Measurements from ENCODE around the gene TWF1. TPM values are rescaled to one million over a fixed set of nuclear protein-coding genes. Genes with fewer than 3 reads are reported as not detected.

TWF1 gene
- total RNA-seq, 1 experiment from 2014 or later, result 107 TPM

DNA sequence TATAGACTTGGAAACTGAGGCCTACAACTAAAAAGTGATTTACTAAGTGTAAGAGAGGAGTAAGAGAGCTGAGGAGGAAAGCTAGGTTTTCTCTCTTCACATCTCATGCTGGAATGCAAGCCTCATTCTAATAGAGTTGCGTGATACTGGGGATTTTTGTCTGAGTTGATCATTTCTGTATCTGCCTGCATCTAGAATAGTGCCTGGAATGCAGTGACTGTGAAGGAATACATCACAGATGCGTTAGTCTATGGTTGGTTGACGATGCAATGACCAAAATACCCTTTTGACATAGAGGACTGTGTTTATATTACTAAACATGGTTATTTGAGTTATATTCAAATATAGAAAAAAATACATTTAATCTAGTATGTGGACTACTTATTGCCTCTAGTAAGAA lies 20.6 kb upstream of the TWF1 start:
- no peak for DNase-seq (ENCODE audit: low spot score)
- Histone ChIP-seq H3K27ac (ENCODE audit: low read depth, low read length, poor library complexity, severe bottlenecking) (no peak overlapping the region), H3K27me3 (replicated peaks; ENCODE audit: insufficient read depth, low read depth, low read length, poor library complexity) (no peaks in the 10 kb centered on the region), H3K9me3 (ENCODE audit: low read depth, low read length, poor library complexity, severe bottlenecking) (no peaks in the 10 kb centered on the region), H3K4me3 (ENCODE audit: low read depth, low read length, poor library complexity, severe bottlenecking) (no peak overlapping the region), H3K36me3 (ENCODE audit: insufficient read depth, low read length, poor library complexity, severe bottlenecking) (no peaks in the 10 kb centered on the region), H3K4me1 (ENCODE audit: insufficient read depth, low read length, poor library complexity, severe bottlenecking) (no peaks in the 10 kb centered on the region)
- CTCF ChIA-PET, result no interaction called here
- intact Hi-C loops (cut with micrococcal nuclease; ENCODE audit: unreplicated experiment), result no loop called here
- POLR2A ChIA-PET (ENCODE audit: low non-redundant PET), result interaction anchor here (0.5 kb wide), 1 partner anchor 18 kb away, joined by 7 read pairs; no protein-coding TSS in a partner anchor
- no TSS peak for BruUV-seq (replicated peaks)
- TF ChIP-seq, protein P1, sequence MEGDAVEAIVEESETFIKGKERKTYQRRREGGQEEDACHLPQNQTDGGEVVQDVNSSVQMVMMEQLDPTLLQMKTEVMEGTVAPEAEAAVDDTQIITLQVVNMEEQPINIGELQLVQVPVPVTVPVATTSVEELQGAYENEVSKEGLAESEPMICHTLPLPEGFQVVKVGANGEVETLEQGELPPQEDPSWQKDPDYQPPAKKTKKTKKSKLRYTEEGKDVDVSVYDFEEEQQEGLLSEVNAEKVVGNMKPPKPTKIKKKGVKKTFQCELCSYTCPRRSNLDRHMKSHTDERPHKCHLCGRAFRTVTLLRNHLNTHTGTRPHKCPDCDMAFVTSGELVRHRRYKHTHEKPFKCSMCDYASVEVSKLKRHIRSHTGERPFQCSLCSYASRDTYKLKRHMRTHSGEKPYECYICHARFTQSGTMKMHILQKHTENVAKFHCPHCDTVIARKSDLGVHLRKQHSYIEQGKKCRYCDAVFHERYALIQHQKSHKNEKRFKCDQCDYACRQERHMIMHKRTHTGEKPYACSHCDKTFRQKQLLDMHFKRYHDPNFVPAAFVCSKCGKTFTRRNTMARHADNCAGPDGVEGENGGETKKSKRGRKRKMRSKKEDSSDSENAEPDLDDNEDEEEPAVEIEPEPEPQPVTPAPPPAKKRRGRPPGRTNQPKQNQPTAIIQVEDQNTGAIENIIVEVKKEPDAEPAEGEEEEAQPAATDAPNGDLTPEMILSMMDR (conservative IDR thresholded peaks at IDR 0.05; ENCODE audit: low read depth, low read length), result no peak
- no peak for TF ChIP-seq EZH2 (IDR thresholded peaks at IDR 0.05; ENCODE audit: borderline replicate concordance, low read depth, low read length, poor library complexity, severe bottlenecking)

DNA sequence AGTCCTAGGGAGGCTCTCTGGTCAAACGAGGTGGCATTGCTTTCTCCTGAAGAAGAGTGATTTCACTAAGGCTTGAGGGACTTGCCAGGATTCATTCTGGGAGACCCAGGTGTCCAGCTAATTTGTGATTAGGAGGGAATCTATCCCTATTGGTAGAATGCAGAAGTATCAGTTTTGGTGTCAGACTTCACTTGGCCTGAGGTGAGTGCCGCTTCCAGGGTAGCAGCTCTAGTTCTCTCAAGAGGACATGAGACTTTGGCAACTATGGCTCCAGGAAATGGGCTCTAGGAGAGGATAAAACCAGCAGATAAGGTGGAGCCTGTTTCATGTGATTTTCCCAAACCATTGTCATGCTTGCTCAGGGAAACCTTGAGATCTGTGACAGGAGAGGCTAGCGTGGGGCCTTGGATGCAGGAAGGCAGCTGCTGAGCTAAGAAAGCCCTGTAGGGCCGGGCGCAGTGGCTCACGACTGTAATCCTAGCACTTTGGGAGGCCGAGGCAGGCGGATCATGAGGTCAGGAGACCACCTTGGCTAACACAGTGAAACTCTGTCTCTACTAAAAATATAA lies 18.2 kb upstream of the TWF1 start:
- Histone ChIP-seq H3K27ac (ENCODE audit: low read depth, low read length, poor library complexity, severe bottlenecking) (no peak overlapping the region), H3K4me3 (ENCODE audit: low read depth, low read length, poor library complexity, severe bottlenecking) (no peak overlapping the region), H3K27me3 (replicated peaks; ENCODE audit: insufficient read depth, low read depth, low read length, poor library complexity) (no peaks in the 10 kb centered on the region), H3K36me3 (ENCODE audit: insufficient read depth, low read length, poor library complexity, severe bottlenecking) (no peaks in the 10 kb centered on the region), H3K9me3 (ENCODE audit: low read depth, low read length, poor library complexity, severe bottlenecking) (no peaks in the 10 kb centered on the region), H3K4me1 (ENCODE audit: insufficient read depth, low read length, poor library complexity, severe bottlenecking) (no peaks in the 10 kb centered on the region)
- TF ChIP-seq EZH2 (IDR thresholded peaks at IDR 0.05; ENCODE audit: borderline replicate concordance, low read depth, low read length, poor library complexity, severe bottlenecking), result no peak
- TF ChIP-seq, protein P1 (conservative IDR thresholded peaks at IDR 0.05; ENCODE audit: low read depth, low read length), result no peak
- intact Hi-C loops (cut with micrococcal nuclease; ENCODE audit: unreplicated experiment), result no loop called here
- BruUV-seq (replicated peaks), result no TSS peak
- DNase-seq (ENCODE audit: low spot score), result no peak
- CTCF ChIA-PET, result no interaction called here
- POLR2A ChIA-PET (ENCODE audit: low non-redundant PET), result no interaction called here

DNA sequence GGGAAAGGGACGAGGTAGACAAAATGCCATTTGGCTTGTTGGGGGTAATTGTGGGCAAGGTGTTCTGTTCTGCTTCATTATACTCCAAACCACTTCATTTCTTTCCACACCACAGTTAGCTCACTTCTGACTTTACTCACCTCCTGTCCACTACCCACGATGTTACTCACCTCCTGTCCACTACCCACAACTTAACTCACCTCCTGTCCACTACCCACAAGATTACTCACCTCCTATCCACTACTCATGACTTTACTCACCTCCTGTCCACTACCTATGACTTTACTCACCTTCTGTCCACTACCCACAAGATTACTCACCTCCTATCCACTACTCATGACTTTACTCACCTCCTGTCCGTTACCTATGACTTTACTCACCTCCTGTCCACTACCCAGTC lies 10.1 kb upstream of the TWF1 start:
- intact Hi-C loops (cut with micrococcal nuclease; ENCODE audit: unreplicated experiment), result no loop called here
- Histone ChIP-seq H3K27me3 (replicated peaks; ENCODE audit: insufficient read depth, low read depth, low read length, poor library complexity) (no peaks in the 10 kb centered on the region), H3K4me3 (ENCODE audit: low read depth, low read length, poor library complexity, severe bottlenecking) (no peak overlapping the region), H3K27ac (ENCODE audit: low read depth, low read length, poor library complexity, severe bottlenecking) (no peak overlapping the region), H3K36me3 (ENCODE audit: insufficient read depth, low read length, poor library complexity, severe bottlenecking) (no peaks in the 10 kb centered on the region), H3K9me3 (ENCODE audit: low read depth, low read length, poor library complexity, severe bottlenecking) (no peaks in the 10 kb centered on the region), H3K4me1 (ENCODE audit: insufficient read depth, low read length, poor library complexity, severe bottlenecking) (no peaks in the 10 kb centered on the region)
- ChIA-PET CTCF (no interaction called here), POLR2A (ENCODE audit: low non-redundant PET) (no interaction called here)
- TF ChIP-seq, protein P1 (conservative IDR thresholded peaks at IDR 0.05; ENCODE audit: low read depth, low read length), result no peak
- no peak for TF ChIP-seq EZH2 (IDR thresholded peaks at IDR 0.05; ENCODE audit: borderline replicate concordance, low read depth, low read length, poor library complexity, severe bottlenecking)
- no TSS peak for BruUV-seq (replicated peaks)
- DNase-seq (ENCODE audit: low spot score), result no peak
